ENCODE results near the gene CHD2.

CHD2 gene

DNA sequence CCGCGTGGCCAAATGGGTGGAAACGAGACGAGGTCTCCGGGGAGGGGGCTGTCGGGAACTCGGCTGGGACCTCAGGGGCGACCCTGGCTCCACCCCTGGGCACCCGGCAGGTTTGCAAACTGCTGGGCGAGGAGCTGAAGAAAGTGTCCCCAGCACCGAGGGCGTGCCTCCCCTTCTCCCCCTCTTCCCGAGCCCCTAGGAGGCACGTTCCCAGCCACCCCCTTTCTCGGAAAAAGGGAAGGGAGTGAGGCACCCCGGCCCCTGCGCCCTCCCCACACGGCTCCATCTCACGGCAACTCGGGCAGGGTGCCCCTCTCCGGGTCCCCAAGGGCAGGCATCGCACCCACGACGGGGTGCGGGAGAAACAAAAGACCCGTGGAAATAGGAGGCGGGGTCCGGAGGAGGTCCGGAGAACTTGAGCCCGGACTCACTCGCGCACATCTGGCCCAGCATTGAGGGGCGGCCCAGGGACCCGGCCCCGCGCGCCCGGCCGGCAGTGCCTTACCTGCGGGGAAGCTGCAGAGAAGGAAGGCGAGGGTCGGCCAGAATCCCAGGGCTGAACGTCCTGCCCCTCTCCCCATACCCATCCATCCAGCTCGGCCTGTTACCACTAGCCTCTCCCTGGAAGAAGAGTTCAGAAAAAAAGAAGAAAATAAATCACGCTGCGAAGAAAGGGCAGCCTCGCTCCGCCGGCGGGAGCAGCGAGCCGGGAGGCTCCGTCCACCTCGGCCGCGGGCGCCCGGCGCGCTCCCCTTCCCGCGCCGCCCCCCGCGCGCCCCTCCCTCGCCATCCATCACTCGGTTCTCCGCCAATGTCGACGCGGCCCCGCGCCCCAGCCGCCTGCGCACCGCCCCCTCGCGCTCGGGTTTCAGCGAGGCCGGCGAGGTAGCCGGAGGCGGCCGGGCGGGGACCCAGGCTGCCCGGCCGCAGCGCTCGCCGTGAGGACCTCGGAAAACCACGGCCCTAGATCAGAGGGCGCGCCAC lies 172.6 kb downstream of the CHD2 start:
- DNase-seq = peak; percentile 61

DNA sequence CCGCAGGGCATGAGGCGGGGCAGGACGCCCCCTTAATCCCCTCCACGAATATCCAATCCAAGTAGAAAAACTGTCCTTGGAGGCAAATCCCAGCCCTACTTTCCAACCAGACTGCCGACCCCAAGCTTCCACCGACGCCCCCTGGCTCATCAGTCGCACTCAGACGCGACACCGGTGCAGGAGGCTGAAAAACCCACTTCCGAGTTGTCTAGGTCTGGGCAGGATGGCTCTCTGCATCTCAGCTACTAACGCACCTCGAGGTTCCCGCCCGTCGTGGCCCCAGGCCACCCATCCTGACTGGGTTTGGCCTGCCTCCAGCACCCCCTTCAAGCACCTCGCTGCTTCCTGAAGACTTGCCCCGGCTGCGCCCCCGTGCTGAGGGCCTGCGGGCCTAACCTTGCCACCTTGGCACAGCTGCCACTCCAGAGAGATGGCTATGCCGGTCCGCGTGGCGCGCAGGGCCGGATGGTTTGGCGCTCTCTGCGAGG lies 173.4 kb downstream of the CHD2 start:
- no peak for DNase-seq

DNA sequence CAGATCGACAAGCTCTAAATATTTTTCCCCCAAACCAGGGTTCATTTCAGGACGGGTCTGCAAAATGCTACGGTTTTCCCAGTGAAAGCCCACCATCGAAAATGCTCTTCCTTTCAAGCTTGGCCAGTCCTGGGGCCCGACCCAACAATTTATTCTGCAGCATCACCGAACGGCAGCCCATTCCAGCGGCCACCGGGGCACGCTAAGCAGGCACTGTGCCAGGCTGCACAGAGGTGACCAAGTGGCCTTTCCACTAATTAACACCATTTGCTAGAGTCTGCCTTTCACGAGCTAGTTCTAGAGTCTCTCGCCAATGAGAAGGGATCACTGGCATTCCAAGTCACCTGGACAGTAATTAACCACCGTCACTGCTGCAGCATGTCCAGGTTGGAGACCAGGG lies 174.5 kb downstream of the CHD2 start:
- no peak for DNase-seq

DNA sequence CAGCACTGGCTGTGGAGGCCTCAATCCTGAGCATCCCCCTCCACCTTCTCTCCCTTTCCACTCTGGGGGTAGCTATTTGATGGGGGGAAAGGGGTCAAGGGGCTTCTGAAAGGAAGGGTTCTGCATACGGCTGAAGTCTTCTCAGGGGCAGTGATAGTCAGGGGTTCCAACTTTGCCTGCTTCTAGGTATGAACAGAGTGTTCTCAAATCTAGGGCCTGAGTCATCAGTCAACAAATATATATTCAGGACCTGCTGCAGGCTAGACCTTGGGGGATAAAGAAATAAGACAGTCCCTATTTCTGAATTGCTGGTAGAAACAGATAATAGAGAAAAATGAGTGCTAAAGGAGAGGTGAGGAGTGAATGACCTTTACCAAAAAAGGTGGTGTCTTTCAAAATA lies 176.1 kb downstream of the CHD2 start:
- DNase-seq = no peak

DNA sequence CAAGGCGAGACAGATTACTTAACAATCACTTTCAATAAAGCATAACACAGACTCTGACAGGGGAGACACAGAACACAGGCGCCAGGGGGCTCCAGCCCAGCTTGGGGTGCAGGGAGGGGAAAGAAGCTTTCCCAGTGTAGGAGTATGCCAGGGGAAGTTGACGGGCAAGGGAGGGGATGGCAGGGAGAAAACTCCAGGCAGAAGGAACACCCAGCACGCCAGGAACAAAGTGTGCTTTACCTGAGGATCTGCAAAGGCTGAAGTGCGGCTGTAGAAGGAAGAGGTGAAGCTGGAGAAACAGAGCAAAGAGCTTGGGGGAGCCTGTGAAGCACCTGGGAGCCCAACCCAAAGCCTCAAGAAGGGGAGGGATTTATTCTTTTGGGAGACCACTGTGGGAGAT lies 176.8 kb downstream of the CHD2 start:
- no peak for DNase-seq
